Retinal pigment epithelial cell (primary cell): ENCODE results near the gene PRKCD.

ENCODE experiments used
- DNase-seq: peaks from one replicate; pipeline ENCODE4 v3.0.0-alpha.2; 2010; ENCODE audit warnings: low read depth
- H3K4me3 ChIP-seq: 2 replicates; pipeline ENCODE4 v1.5.1; 2011; ENCODE audit warnings: mild to moderate bottlenecking, low read length, control low read depth, moderate library complexity
- TF ChIP-seq, protein P1 (sequence below): conservative IDR thresholded peaks from 2 replicates; pipeline ENCODE4 v1.5.1; 2011; ENCODE audit warnings: low read depth, low read length, control low read depth, inconsistent platforms

PRKCD gene

GRCh38 chr3:53235545-53235944 lies 74.5 kb downstream of the PRKCD start:
- no peak overlapping the region for H3K4me3 ChIP-seq

GRCh38 chr3:53236112-53236841 lies 75.3 kb downstream of the PRKCD start:
- peak; percentile 79 for DNase-seq
- H3K4me3 ChIP-seq: no peak overlapping the region
- TF ChIP-seq, protein P1, sequence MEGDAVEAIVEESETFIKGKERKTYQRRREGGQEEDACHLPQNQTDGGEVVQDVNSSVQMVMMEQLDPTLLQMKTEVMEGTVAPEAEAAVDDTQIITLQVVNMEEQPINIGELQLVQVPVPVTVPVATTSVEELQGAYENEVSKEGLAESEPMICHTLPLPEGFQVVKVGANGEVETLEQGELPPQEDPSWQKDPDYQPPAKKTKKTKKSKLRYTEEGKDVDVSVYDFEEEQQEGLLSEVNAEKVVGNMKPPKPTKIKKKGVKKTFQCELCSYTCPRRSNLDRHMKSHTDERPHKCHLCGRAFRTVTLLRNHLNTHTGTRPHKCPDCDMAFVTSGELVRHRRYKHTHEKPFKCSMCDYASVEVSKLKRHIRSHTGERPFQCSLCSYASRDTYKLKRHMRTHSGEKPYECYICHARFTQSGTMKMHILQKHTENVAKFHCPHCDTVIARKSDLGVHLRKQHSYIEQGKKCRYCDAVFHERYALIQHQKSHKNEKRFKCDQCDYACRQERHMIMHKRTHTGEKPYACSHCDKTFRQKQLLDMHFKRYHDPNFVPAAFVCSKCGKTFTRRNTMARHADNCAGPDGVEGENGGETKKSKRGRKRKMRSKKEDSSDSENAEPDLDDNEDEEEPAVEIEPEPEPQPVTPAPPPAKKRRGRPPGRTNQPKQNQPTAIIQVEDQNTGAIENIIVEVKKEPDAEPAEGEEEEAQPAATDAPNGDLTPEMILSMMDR: no peak

More at GRCh38 chr3:53235545-53235944, 74.5 kb downstream of the PRKCD start:
- TF ChIP-seq, protein P1: no peak
- DNase-seq: no peak

DNA sequence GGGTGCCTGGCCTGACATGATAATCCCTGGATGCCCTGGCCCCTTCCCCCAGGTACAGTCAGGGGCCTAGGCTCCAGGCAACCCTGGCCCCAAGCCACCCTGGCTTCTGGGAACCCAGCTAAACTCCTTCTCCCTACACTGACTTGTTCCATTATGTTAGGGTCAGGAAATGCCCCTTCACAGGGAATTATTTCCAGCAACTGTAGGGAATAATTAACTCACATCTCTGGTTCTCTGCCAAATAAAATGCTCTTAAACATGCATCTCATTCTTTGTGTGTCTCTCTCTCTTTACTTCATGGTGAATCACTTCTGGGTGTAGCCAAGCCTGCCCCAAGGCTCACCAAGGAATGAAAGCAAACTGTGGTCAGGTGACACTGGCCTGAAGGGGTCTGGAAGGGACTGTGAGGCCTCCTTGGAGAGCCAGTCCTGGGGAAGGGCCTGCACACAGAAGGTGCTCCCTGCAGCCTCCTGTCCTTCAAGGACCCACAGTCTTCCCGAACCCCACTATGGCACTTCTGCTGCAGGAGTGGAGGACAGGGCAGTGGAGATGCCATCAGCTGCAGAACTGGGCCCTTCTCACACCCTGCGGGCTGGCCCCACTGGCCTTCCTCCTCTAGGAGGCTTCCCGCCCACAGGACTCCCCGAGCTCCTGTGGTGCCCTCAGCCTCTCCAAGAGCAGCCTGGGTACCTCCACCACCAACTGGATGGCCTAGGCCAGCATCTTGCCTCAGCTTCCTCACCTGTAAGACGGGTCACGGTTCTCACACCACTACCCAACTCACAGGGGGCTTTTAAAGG lies 77.2 kb downstream of the PRKCD start:
- peak; percentile 98 for DNase-seq
- H3K4me3 ChIP-seq: no peak overlapping the region
- TF ChIP-seq, protein P1: no peak

- DNase-seq: no peak
- no peak overlapping the region for H3K4me3 ChIP-seq
- TF ChIP-seq, protein P1: no peak
Observed at GRCh38 chr3:53238886-53239285, 77.9 kb downstream of the PRKCD start.

DNA sequence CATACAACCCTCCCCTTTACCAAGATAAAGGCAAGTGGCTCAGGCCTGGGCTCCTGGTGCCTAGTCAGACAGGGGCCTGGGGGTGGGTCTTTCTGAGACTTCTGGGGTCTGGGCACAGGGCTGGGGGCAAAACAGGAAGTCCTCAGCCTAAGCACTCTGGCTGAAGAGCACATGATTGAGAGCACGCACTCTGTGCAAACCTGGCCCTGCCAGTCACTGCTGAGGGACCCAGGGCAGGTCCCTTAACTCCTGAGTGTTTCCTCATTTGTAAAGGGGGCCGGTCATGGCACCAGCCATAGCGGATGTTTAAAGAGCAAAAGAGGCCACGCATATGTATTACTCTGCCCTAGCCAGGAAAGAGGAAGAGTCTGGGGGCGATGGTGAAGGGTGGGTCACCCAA lies 78.8 kb downstream of the PRKCD start:
- TF ChIP-seq, protein P1: no peak
- H3K4me3 ChIP-seq: no peak overlapping the region

DNA sequence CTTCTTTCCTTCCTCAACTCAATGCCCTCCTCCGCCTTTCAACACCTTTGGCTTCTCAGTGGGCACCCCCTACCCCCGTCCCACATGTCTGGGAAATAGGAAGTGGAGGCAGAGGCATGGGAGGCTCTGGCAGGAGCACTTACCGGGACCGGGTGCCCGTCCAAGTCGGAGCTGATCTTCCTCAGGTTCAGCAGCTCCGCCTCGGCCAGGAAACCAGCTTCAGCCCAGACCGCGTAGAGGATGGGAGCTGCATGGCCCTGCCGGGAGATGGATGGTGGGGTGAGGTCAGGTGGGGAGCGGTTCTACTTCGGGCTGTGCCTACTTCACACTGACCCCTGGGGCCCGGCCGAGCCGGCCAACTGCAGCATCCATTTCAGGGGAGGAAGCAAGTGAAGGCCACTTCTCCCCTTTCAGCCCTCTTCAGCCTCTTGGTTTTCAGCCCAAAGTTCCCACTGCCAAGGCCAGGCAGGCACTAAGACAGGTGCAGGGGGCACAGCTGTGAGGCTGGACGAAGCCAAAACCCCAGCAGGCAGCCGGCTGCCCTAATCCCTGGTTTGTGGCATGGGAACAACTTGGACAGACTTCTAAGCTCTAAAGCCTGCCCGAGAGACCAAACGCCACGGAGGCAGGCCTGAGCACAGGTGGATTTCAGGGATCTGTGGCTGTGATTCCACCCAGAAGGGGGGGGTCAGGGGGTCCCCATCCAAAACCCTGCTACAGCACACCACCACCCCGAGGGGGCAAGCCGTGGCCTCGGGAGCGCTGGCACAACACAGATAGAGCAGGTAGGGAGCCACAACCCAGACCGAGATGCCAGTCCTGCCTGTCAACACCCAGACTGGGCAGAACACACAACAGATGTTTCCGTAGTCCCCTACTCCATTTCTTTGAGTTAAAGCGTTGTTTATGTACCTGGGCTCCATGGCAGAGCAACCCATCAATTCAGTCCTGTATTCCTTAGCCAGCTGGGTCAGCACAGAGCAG lies 80.3 kb downstream of the PRKCD start:
- TF ChIP-seq, protein P1: no peak
- no peak for DNase-seq
- no peak overlapping the region for H3K4me3 ChIP-seq

More for the DNA sequence above, 78.8 kb downstream of the PRKCD start:
- DNase-seq: no peak
